DND-41 (cell line): ENCODE data around the gene SNRPE.
"Not testable (repeated sequence)": the region's sequence is repeated elsewhere in the genome, so short reads cannot be mapped to it uniquely, and the experiment has no call there.

Experiments
- ATAC-seq: fragments of 200-7000 bp; cut with Tn5 transposase; 3 replicates; pipeline ENCODE4 v1.9.1; 2021; ENCODE audit warnings: low read depth; ENCODE audit not compliant: insufficient read depth
- DNase-seq: peaks from one replicate; pipeline ENCODE4 v3.0.0-alpha.2; 2020
- H2AFZ ChIP-seq: 2 replicates; pipeline ENCODE4 v1.6.0; 2012; ENCODE audit warnings: low read depth, low read length
- H3K27ac ChIP-seq: 2 replicates; pipeline ENCODE4 v1.5.1; 2012; ENCODE audit warnings: low read length, inconsistent platforms
- H3K27me3 ChIP-seq: fragments of 200-600 bp; sonication (generic); 2 replicates; pipeline ENCODE4 v1.6.0; 2012; ENCODE audit warnings: low read length, mild to moderate bottlenecking, inconsistent platforms; ENCODE audit not compliant: insufficient read depth, poor library complexity
- H3K36me3 ChIP-seq: 2 replicates; pipeline ENCODE4 v1.5.1; 2012; ENCODE audit warnings: low read length, inconsistent platforms; ENCODE audit not compliant: insufficient read depth
- H3K4me1 ChIP-seq: 2 replicates; pipeline ENCODE4 v1.5.1; 2012; ENCODE audit warnings: mild to moderate bottlenecking, low read length; ENCODE audit not compliant: insufficient read depth
- H3K4me2 ChIP-seq: 2 replicates; pipeline ENCODE4 v1.6.0; 2012; ENCODE audit warnings: mild to moderate bottlenecking, moderate library complexity, low read length, inconsistent platforms; ENCODE audit not compliant: insufficient read depth
- H3K4me3 ChIP-seq, 2 experiments: fragments of 200-600 bp in 1 of 2; shearing (Covaris generic) in 1 of 2; 2 replicates each; pipeline ENCODE4 v1.5.1; 2012 to 2016; ENCODE audit warnings: inconsistent platforms in 2 of 2, low read length in 2 of 2, mild to moderate bottlenecking in 2 of 2, low read depth in 1 of 2, moderate library complexity in 1 of 2
- H3K79me2 ChIP-seq: 2 replicates; pipeline ENCODE4 v1.6.0; 2012; ENCODE audit warnings: low read length, inconsistent platforms; ENCODE audit not compliant: insufficient read depth
- H3K9ac ChIP-seq: 2 replicates; pipeline ENCODE4 v1.6.0; 2012; ENCODE audit warnings: low read depth, mild to moderate bottlenecking, inconsistent platforms, low read length, moderate library complexity
- H3K9me3 ChIP-seq: 2 replicates; pipeline ENCODE4 v1.5.1; 2012; ENCODE audit warnings: low read length, moderate library complexity, mild to moderate bottlenecking, inconsistent platforms; ENCODE audit not compliant: insufficient read depth, severe bottlenecking
- H4K20me1 ChIP-seq: 2 replicates; pipeline ENCODE4 v1.6.0; 2012; ENCODE audit warnings: low read length; ENCODE audit not compliant: insufficient read depth
- EZH2 ChIP-seq: IDR thresholded peaks from 3 replicates; pipeline ENCODE4 v1.6.1; 2012; ENCODE audit warnings: borderline replicate concordance, low read depth, mild to moderate bottlenecking, moderate library complexity, low read length, inconsistent platforms; ENCODE audit not compliant: severe bottlenecking
- TF ChIP-seq, protein P1 (sequence below): IDR thresholded peaks from 2 replicates; pipeline ENCODE4 v1.5.1; 2012; ENCODE audit warnings: borderline replicate concordance, low read length, moderate library complexity, mild to moderate bottlenecking; ENCODE audit not compliant: poor library complexity, severe bottlenecking; ENCODE audit errors: extremely low read depth

The SNRPE gene

GRCh38 chr1:203842559-203842876 is 18.9 kb upstream of the SNRPE start:
- DNase-seq: no peak
- Histone ChIP-seq H2AFZ (no peak overlapping the region), H3K27ac (no peak overlapping the region), H3K4me3 (no peak overlapping the region), H3K4me2 (no peak overlapping the region), H3K9ac (no peak overlapping the region), H3K79me2 (no peaks in the 10 kb centered on the region; the same call in 1 of the 2 replicates), H3K27me3 (no peaks in the 10 kb centered on the region), H3K9me3 (no peaks in the 10 kb centered on the region), H3K4me1 (no peaks in the 10 kb centered on the region), H4K20me1 (no peaks in the 10 kb centered on the region; the same call in 1 of the 2 replicates), H3K36me3 (peaks cover 85% of the 10 kb centered on the region)
- TF ChIP-seq, protein P1, sequence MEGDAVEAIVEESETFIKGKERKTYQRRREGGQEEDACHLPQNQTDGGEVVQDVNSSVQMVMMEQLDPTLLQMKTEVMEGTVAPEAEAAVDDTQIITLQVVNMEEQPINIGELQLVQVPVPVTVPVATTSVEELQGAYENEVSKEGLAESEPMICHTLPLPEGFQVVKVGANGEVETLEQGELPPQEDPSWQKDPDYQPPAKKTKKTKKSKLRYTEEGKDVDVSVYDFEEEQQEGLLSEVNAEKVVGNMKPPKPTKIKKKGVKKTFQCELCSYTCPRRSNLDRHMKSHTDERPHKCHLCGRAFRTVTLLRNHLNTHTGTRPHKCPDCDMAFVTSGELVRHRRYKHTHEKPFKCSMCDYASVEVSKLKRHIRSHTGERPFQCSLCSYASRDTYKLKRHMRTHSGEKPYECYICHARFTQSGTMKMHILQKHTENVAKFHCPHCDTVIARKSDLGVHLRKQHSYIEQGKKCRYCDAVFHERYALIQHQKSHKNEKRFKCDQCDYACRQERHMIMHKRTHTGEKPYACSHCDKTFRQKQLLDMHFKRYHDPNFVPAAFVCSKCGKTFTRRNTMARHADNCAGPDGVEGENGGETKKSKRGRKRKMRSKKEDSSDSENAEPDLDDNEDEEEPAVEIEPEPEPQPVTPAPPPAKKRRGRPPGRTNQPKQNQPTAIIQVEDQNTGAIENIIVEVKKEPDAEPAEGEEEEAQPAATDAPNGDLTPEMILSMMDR: no peak
- TF ChIP-seq EZH2: no peak
- no peak for ATAC-seq

- ATAC-seq (no peak), DNase-seq (no peak)
- Histone ChIP-seq H3K27ac (no peak overlapping the region), H3K4me1 (no peaks in the 10 kb centered on the region), H2AFZ (no peak overlapping the region), H3K9me3 (no peaks in the 10 kb centered on the region), H3K4me3 (no peak overlapping the region), H3K9ac (no peak overlapping the region), H3K36me3 (peaks cover 85% of the 10 kb centered on the region), H4K20me1 (no peaks in the 10 kb centered on the region; the same call in 1 of the 2 replicates), H3K27me3 (no peaks in the 10 kb centered on the region), H3K4me2 (no peak overlapping the region), H3K79me2 (no peaks in the 10 kb centered on the region; the same call in 1 of the 2 replicates)
- TF ChIP-seq, protein P1: no peak
- no peak for TF ChIP-seq EZH2
These were observed 18.0 kb upstream of the SNRPE start for GRCh38 chr1:203843435-203843834.

- H4K20me1 ChIP-seq, H3K4me1 ChIP-seq, ATAC-seq, H3K79me2 ChIP-seq, DNase-seq, H3K4me2 ChIP-seq, H3K9ac ChIP-seq, H2AFZ ChIP-seq, H3K4me3 ChIP-seq, H3K9me3 ChIP-seq, H3K27me3 ChIP-seq, H3K27ac ChIP-seq: not testable (repeated sequence)
- peaks cover 64% of the 10 kb centered on the region for H3K36me3 ChIP-seq
These were observed 8.3 kb upstream of the SNRPE start for GRCh38 chr1:203853112-203853511.

DNA sequence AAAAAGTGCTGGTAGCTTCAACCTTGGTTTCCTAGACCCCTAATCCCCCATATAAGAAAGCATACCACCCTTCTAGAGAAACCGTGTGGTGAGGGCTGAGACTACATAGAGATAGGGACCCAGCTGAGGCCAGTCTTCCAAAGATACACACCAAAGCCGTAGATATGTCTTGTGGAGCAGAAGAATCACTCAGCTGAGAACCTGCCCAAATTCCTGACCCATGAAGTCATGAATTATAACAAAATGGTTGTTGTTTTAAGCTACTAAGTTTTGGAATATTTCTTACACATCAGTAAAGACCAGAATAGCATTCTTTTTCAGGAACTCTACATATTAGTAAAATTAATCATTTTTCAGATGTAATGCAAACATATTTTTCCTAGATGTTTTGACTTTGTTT is 3.3 kb upstream of the SNRPE start:
- H3K9ac ChIP-seq: no peak overlapping the region
- no peak overlapping the region for H2AFZ ChIP-seq
- H3K4me3 ChIP-seq: no peak overlapping the region
- no peak for TF ChIP-seq EZH2
- TF ChIP-seq, protein P1: no peak
- ATAC-seq: no peak
- no peaks in the 10 kb centered on the region for H3K9me3 ChIP-seq
- H3K4me1 ChIP-seq: peaks cover 17% of the 10 kb centered on the region
- no peak overlapping the region for H3K27ac ChIP-seq
- H3K27me3 ChIP-seq: no peaks in the 10 kb centered on the region
- peaks cover 23% of the 10 kb centered on the region for H3K36me3 ChIP-seq
- no peak overlapping the region for H3K4me2 ChIP-seq
- H3K79me2 ChIP-seq: peaks cover 17% of the 10 kb centered on the region
- no peak for DNase-seq
- H4K20me1 ChIP-seq: no peaks in the 10 kb centered on the region
